Measurements from ENCODE around the gene SDR39U1.

DNA sequence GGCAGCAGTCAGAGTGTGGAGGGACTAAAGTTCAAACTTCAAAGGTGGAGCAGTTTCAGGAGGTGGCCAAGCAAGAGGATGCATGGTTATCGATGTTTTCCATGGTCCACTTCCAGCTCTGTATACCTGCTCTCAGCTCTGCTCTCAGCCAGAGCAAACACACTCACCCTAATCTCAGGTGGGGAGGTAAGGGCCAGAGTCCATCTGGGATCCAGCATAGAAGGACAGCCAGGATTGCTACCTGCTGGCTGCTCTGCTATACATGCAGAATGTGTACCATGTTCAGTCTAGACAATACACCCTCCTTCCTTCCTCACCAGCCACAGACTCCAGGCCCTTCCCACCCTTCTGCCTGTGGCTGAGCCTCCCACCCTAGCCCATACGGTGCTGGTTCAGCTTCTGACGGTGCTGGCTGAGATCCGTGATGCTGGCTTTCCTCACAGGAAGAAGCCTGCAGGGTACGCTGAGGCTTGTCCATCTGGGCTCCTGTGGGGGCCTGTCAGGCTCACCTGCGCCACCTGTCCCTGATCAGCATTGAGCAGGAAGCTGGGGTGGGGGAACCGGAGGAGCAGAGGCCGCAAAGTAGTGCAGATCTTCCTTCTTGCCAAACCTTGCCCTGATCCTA is 15.6 kb downstream of the SDR39U1 start:
- TF ChIP-seq, protein P1, sequence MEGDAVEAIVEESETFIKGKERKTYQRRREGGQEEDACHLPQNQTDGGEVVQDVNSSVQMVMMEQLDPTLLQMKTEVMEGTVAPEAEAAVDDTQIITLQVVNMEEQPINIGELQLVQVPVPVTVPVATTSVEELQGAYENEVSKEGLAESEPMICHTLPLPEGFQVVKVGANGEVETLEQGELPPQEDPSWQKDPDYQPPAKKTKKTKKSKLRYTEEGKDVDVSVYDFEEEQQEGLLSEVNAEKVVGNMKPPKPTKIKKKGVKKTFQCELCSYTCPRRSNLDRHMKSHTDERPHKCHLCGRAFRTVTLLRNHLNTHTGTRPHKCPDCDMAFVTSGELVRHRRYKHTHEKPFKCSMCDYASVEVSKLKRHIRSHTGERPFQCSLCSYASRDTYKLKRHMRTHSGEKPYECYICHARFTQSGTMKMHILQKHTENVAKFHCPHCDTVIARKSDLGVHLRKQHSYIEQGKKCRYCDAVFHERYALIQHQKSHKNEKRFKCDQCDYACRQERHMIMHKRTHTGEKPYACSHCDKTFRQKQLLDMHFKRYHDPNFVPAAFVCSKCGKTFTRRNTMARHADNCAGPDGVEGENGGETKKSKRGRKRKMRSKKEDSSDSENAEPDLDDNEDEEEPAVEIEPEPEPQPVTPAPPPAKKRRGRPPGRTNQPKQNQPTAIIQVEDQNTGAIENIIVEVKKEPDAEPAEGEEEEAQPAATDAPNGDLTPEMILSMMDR (IDR thresholded peaks at IDR 0.05) = peak in 1 of 7 experiments; percentile 10
- peak in 2 of 3 donors; percentile 83 to 84 for TF ChIP-seq POLR2AphosphoS5 (IDR thresholded peaks at IDR 0.05)
